Measurements from ENCODE around the gene EDN3. TPM values are rescaled to one million over a fixed set of nuclear protein-coding genes. Genes with fewer than 3 reads are reported as not detected.

EDN3 gene
- polyA plus RNA-seq, 1 donor from 2014 or later = 0.50 TPM

GRCh38 chr20:59359906-59360725 is 59.7 kb downstream of the EDN3 start:
- no peak overlapping the region for H3K4me2 ChIP-seq (ENCODE audit: low read length)
- H3K9me2 ChIP-seq (ENCODE audit: insufficient read depth, low read length) = no peaks in the 10 kb centered on the region
- no peak overlapping the region for H3K4me3 ChIP-seq (ENCODE audit: low read length)
- H3K9me3 ChIP-seq (ENCODE audit: low read length) = no peaks in the 10 kb centered on the region
- no peaks in the 10 kb centered on the region for H3F3A ChIP-seq (ENCODE audit: insufficient read depth, low read length, poor library complexity, severe bottlenecking)
- H4K20me1 ChIP-seq (ENCODE audit: insufficient read depth) = no peaks in the 10 kb centered on the region
- no peak for TF ChIP-seq EZH2 (IDR thresholded peaks at IDR 0.05; ENCODE audit: borderline replicate concordance, insufficient read depth, low read length, poor library complexity, severe bottlenecking)
- no peak for TF ChIP-seq TAF1 (IDR thresholded peaks at IDR 0.05; ENCODE audit: low read depth)
- TF ChIP-seq MXI1 (conservative IDR thresholded peaks at IDR 0.05; ENCODE audit: poor library complexity, severe bottlenecking) = no peak
- no peak for TF ChIP-seq SMC3 (conservative IDR thresholded peaks at IDR 0.05; ENCODE audit: poor library complexity)
- peak overlapping the region; percentile 15 for H2AFZ ChIP-seq (ENCODE audit: low read depth, low read length)
- no peaks in the 10 kb centered on the region for H3K79me2 ChIP-seq (replicated peaks; ENCODE audit: insufficient read depth, low read length)
- H3K27ac ChIP-seq (ENCODE audit: low read length) = peak overlapping the region; percentile 18
- H3K9ac ChIP-seq (ENCODE audit: low read length) = peak overlapping the region; percentile 27
- no peaks in the 10 kb centered on the region for H3K27me3 ChIP-seq (ENCODE audit: insufficient read depth, low read depth, low read length)
- H3K36me3 ChIP-seq (ENCODE audit: insufficient read depth, low read length) = no peaks in the 10 kb centered on the region

- Histone ChIP-seq H3K27me3 (ENCODE audit: insufficient read depth, low read depth, low read length) (no peaks in the 10 kb centered on the region), H3K9me3 (ENCODE audit: low read length) (no peaks in the 10 kb centered on the region), H3K27ac (ENCODE audit: low read length) (no peak overlapping the region), H3K4me2 (ENCODE audit: low read length) (no peak overlapping the region), H3K9ac (ENCODE audit: low read length) (no peak overlapping the region), H2AFZ (ENCODE audit: low read depth, low read length) (no peak overlapping the region), H3K9me2 (ENCODE audit: insufficient read depth, low read length) (no peaks in the 10 kb centered on the region), H3K36me3 (ENCODE audit: insufficient read depth, low read length) (no peaks in the 10 kb centered on the region), H4K20me1 (ENCODE audit: insufficient read depth) (no peaks in the 10 kb centered on the region), H3K79me2 (replicated peaks; ENCODE audit: insufficient read depth, low read length) (no peaks in the 10 kb centered on the region), H3K4me3 (ENCODE audit: low read length) (no peak overlapping the region), H3F3A (ENCODE audit: insufficient read depth, low read length, poor library complexity, severe bottlenecking) (no peaks in the 10 kb centered on the region)
- TF ChIP-seq REST (IDR thresholded peaks at IDR 0.05; ENCODE audit: borderline replicate concordance) (no peak), EZH2 (IDR thresholded peaks at IDR 0.05; ENCODE audit: borderline replicate concordance, insufficient read depth, low read length, poor library complexity, severe bottlenecking) (no peak), POLR2AphosphoS5 (IDR thresholded peaks at IDR 0.05) (no peak), TAF1 (IDR thresholded peaks at IDR 0.05; ENCODE audit: low read depth) (no peak), EP300 (conservative IDR thresholded peaks at IDR 0.05; ENCODE audit: poor library complexity, severe bottlenecking) (no peak), CTCF (IDR thresholded peaks at IDR 0.05; ENCODE audit: poor library complexity, severe bottlenecking) (no peak), MXI1 (conservative IDR thresholded peaks at IDR 0.05; ENCODE audit: poor library complexity, severe bottlenecking) (no peak), RAD21 (conservative IDR thresholded peaks at IDR 0.05) (no peak), SMC3 (conservative IDR thresholded peaks at IDR 0.05; ENCODE audit: poor library complexity) (no peak)
Measured at GRCh38 chr20:59360934-59361333, 60.5 kb downstream of the EDN3 start.
